GM12878 (cell line): ENCODE results near the gene STAG1. TPM values are rescaled to one million over a fixed set of nuclear protein-coding genes. Genes with fewer than 3 reads are reported as not detected.

Source experiments
- ATAC-seq: fragments of 200-7000 bp; cut with Tn5 transposase; 3 replicates; pipeline ENCODE4 v1.9.1; 2020; ENCODE audit warnings: mild to moderate bottlenecking, moderate library complexity
- BruUV-seq: library from RNA; stranded (reverse); fragments of 400-500 nt; replicated peaks from 2 replicates; lab custom pipeline; 2021; lab: Mats Ljungman, UMichigan
- CTCF ChIA-PET: fragments of 300-600 bp; sonication (Branson Sonifier 250); formaldehyde crosslinking; extraction: SDS; loops from one replicate; lab custom pipeline; 2021; ENCODE audit warnings: inconsistent platforms; lab: Yijun Ruan, JAX
- POLR2A ChIA-PET: fragments of 350-600 bp; formaldehyde crosslinking; extraction: SDS; loops from one replicate; lab custom pipeline; 2021; ENCODE audit warnings: inconsistent platforms; lab: Charles Lee
- RAD21 ChIA-PET: fragments of 300-600 bp; sonication (Branson Sonifier 250); formaldehyde crosslinking; loops from one replicate; lab custom pipeline; 2023; ENCODE audit warnings: antibody characterized with exemption; ENCODE audit not compliant: unreplicated experiment; lab: Charles Lee
- SMC1A ChIA-PET: fragments of 300-600 bp; sonication (Branson Sonifier 250); formaldehyde crosslinking; loops from one replicate; lab custom pipeline; 2023; ENCODE audit not compliant: unreplicated experiment, uncharacterized antibody; lab: Charles Lee
- DNase-seq: peaks from one replicate; pipeline ENCODE4 v3.0.0-alpha.2; 2011; ENCODE audit warnings: low read depth, low spot score
- FAIRE-seq: peaks from 3 replicates; lab custom pipeline; 2011; peaks lifted over from hg19 to GRCh38; lab: Jason Lieb, UNC
- H2AFZ ChIP-seq: 2 replicates; pipeline ENCODE4 v1.6.0; 2011; ENCODE audit warnings: low read depth, low read length, control low read depth; ENCODE audit not compliant: control insufficient read depth
- H3K27ac ChIP-seq: 2 replicates; pipeline ENCODE4 v1.5.1; 2011; ENCODE audit warnings: control low read depth; ENCODE audit not compliant: control insufficient read depth, insufficient read depth
- H3K27me3 ChIP-seq, 2 experiments: replicated peaks in 1 of 2; 2 replicates each; pipeline versions ENCODE4 v1.6.0 to v1.6.1; 2011; ENCODE audit warnings: low read length in 1 of 2; ENCODE audit not compliant: control insufficient read depth in 2 of 2, insufficient read depth in 2 of 2
- H3K36me3 ChIP-seq, 2 experiments: 2 replicates each; pipeline ENCODE4 v1.5.1; 2011; ENCODE audit warnings: low read length in 1 of 2; ENCODE audit not compliant: control insufficient read depth in 2 of 2, insufficient read depth in 2 of 2
- H3K4me1 ChIP-seq: 2 replicates; pipeline ENCODE4 v1.6.1; 2011; ENCODE audit warnings: mild to moderate bottlenecking, low read length, moderate library complexity, mixed read lengths; ENCODE audit not compliant: control insufficient read depth, insufficient read depth
- H3K4me2 ChIP-seq: 2 replicates; pipeline ENCODE4 v1.6.0; 2011; ENCODE audit warnings: control low read depth; ENCODE audit not compliant: control insufficient read depth, insufficient read depth
- H3K4me3 ChIP-seq: fragments of 200-600 bp; sonication (generic); 2 replicates; pipeline ENCODE4 v1.5.1; 2016
- H3K79me2 ChIP-seq: 2 replicates; pipeline ENCODE4 v1.6.0; 2011; ENCODE audit warnings: low read length; ENCODE audit not compliant: control insufficient read depth, insufficient read depth
- H3K9ac ChIP-seq: 2 replicates; pipeline ENCODE4 v1.8.0; 2011; ENCODE audit warnings: low read length, control low read depth, mixed read lengths; ENCODE audit not compliant: control insufficient read depth, insufficient read depth
- H3K9me3 ChIP-seq: replicated peaks from 3 replicates; pipeline ENCODE4 v1.5.1; 2011; ENCODE audit warnings: mild to moderate bottlenecking, low read length; ENCODE audit not compliant: control insufficient read depth, insufficient read depth
- H4K20me1 ChIP-seq: 2 replicates; pipeline ENCODE4 v1.6.0; 2011; ENCODE audit not compliant: control insufficient read depth, insufficient read depth
- ATF3 ChIP-seq: IDR thresholded peaks from 2 replicates; pipeline ENCODE4 v1.6.1; 2011; ENCODE audit warnings: low read depth, mild to moderate bottlenecking, low read length, moderate library complexity, borderline replicate concordance; ENCODE audit errors: extremely low read depth
- BCLAF1 ChIP-seq: fragments of 450-650 bp; IDR thresholded peaks from 2 replicates; pipeline ENCODE4 v1.6.1; 2017; ENCODE audit warnings: antibody characterized with exemption, mild to moderate bottlenecking, moderate library complexity
- RAD51 ChIP-seq: fragments of 450-650 bp; IDR thresholded peaks from 2 replicates; pipeline ENCODE4 v1.6.1; 2016; ENCODE audit warnings: moderate library complexity, mild to moderate bottlenecking, inconsistent platforms
- RUNX3 ChIP-seq: IDR thresholded peaks from 2 replicates; pipeline ENCODE4 v1.6.1; 2012; ENCODE audit warnings: low read length, inconsistent platforms
- USF1 ChIP-seq: IDR thresholded peaks from 2 replicates; pipeline ENCODE4 v1.6.1; 2011; ENCODE audit warnings: borderline replicate concordance, low read depth, mild to moderate bottlenecking, moderate library complexity, mixed read lengths, low read length; ENCODE audit not compliant: insufficient read depth; ENCODE audit errors: extremely low read length
- ZBED1 ChIP-seq: IDR thresholded peaks from 2 replicates; pipeline ENCODE4 v1.6.1; 2016; ENCODE audit warnings: borderline replicate concordance
- WGBS: methylation state at CpG from one replicate; pipeline ENCODE4 v1.1.6; 2016; ENCODE audit warnings: low lambda C conversion rate; ENCODE audit not compliant: insufficient replicate concordance, insufficient coverage; ENCODE audit errors: missing lambda C conversion rate; 5-methylcytosine and 5-hydroxymethylcytosine counted together
- in situ Hi-C: fragments of 300-500 bp; cut with MboI; formaldehyde crosslinking; loops from 9 replicates; pipeline ENCODE4 v1.14.3; 2018; ENCODE audit warnings: mixed read lengths
- intact Hi-C: fragments of 100-400 bp; cut with micrococcal nuclease; formaldehyde crosslinking; loops from one replicate; pipeline ENCODE4 v1.14.2; 2022; ENCODE audit not compliant: unreplicated experiment
- polyA plus RNA-seq, 11 experiments: library from polyadenylated mRNA; depleted of rRNA in 4 of 11; unstranded in 6 of 11; stranded (reverse) in 5 of 11; fragments of >200 nt; fragmentation: Nextera tagmentation in 4 of 11; fragmentation: Illumina TruSeq in 1 of 11; extraction: Ambion mirVana in 4 of 11; extraction: Trizol in 1 of 11; gene quantifications; 1 replicate in 1 of 11; 2 replicates in 10 of 11; pipeline versions ENCODE4 v1.2.1 to v1.2.3, GENCODE V29; 2011 to 2016; ENCODE audit warnings: inconsistent platforms in 2 of 11, missing spikeins in 2 of 11, low read depth in 1 of 11
- total RNA-seq, 4 experiments: library from RNA; depleted of rRNA in 3 of 4; stranded (reverse); fragments of >200 nt in 3 of 4; fragmentation: Illumina TruSeq in 1 of 4; extraction: Trizol in 1 of 4; gene quantifications; 2 replicates each; pipeline versions ENCODE4 v1.2.1 to v1.2.3, GENCODE V29; 2013 to 2021
- TF ChIP-seq, protein P1 (sequence below): IDR thresholded peaks from 2 replicates; pipeline ENCODE4 v1.6.1; 2012; ENCODE audit warnings: low read depth, low read length, improper control_type of control experiment

Gene STAG1
- total and polyA plus RNA-seq, 10 of the 15 experiments (the other 5 are each of a cell fraction or from before 2014, with no cell fraction given): 4.4 to 30.1 (median 20.2) TPM

DNA sequence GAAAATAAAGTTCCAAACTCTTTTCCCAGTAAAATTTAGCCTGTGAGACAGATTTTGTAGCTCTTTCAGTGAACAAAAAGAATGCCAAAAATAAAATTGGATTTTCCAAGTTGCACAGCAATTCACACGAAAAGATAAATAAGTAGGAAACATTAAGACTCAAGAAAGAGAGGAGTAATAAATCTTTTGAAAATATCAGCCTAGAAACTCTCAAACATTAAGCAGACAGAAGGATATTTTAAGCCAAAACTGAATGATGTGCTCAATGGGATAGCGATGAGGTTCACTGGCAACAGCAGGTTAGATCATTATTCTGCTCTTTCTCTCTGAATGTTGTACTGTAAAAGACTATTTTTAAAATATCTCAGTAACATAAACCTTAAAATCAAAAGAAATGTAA is 115.0 kb downstream of the STAG1 start:
- ChIA-PET CTCF (interaction anchor here (0.6 to 0.9 kb wide), 3 partner anchors 11 to 66 kb away, joined by 3 to 7 read pairs (median 6); no protein-coding TSS in a partner anchor), SMC1A (interaction anchor here (0.7 to 1.8 kb wide), 3 partner anchors 9 to 33 kb away, joined by 3 to 4 read pairs (median 4); no protein-coding TSS in a partner anchor), POLR2A (interaction anchor here (0.6 to 0.8 kb wide), 2 partner anchors 9 to 281 kb away, joined by 3 read pairs; no protein-coding TSS in a partner anchor), RAD21 (interaction anchor here (1.1 to 1.4 kb wide), 2 partner anchors 12 to 115 kb away, joined by 3 read pairs; partner anchors contain the start of gene STAG1)
- DNase-seq: no peak
- no TSS peak for BruUV-seq
- Histone ChIP-seq H3K27me3 (no peaks in the 10 kb centered on the region), H3K9me3 (no peaks in the 10 kb centered on the region; the same call in 2 of the 3 replicates), H3K4me3 (no peak overlapping the region), H3K4me1 (no peaks in the 10 kb centered on the region; the same call in 1 of the 2 replicates), H3K36me3 (no peaks in the 10 kb centered on the region; a peak in 1 of 4 replicates), H3K4me2 (no peak overlapping the region), H3K27ac (no peak overlapping the region), H4K20me1 (no peaks in the 10 kb centered on the region), H2AFZ (no peak overlapping the region)
- in situ Hi-C loops (no loop called here), intact Hi-C loops (no loop called here)
- 97% methylated on average over 2 of the region's 2 CpGs for WGBS
- FAIRE-seq: no peak
- ATAC-seq: no peak
- no peak for TF ChIP-seq BCLAF1
- TF ChIP-seq RAD51: no peak
- TF ChIP-seq, protein P1, sequence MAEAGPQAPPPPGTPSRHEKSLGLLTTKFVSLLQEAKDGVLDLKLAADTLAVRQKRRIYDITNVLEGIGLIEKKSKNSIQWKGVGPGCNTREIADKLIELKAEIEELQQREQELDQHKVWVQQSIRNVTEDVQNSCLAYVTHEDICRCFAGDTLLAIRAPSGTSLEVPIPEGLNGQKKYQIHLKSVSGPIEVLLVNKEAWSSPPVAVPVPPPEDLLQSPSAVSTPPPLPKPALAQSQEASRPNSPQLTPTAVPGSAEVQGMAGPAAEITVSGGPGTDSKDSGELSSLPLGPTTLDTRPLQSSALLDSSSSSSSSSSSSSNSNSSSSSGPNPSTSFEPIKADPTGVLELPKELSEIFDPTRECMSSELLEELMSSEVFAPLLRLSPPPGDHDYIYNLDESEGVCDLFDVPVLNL: no peak
- TF ChIP-seq ATF3: no peak
- no peak for TF ChIP-seq RUNX3
- TF ChIP-seq ZBED1: no peak
- no peak for TF ChIP-seq USF1
- TF ChIP-seq, all 136 proteins: peak for 0
- Histone ChIP-seq H3K79me2 (peaks cover 22% of the 10 kb centered on the region), H3K9ac (no peak overlapping the region)
